K562 (cell line): ENCODE data around the gene RAB5A. TPM values are rescaled to one million over a fixed set of nuclear protein-coding genes. Genes with fewer than 3 reads are reported as not detected.

Source experiments
- CBFA2T2 ChIP-seq: fragments of 450-650 bp; conservative IDR thresholded peaks from 2 replicates; pipeline ENCODE4 v1.6.1; 2017; ENCODE audit warnings: mild to moderate bottlenecking
- CBX2 ChIP-seq: fragments of 200-600 bp; sonication (generic); IDR thresholded peaks from one replicate; pipeline ENCODE4 v1.6.1; 2012; ENCODE audit warnings: mild to moderate bottlenecking, low read length, inconsistent platforms; ENCODE audit not compliant: insufficient read depth, poor library complexity, severe bottlenecking
- CTBP1 ChIP-seq: fragments of 450-650 bp; IDR thresholded peaks from 2 replicates; pipeline ENCODE4 v1.6.1; 2016; ENCODE audit warnings: borderline replicate concordance
- CTCF ChIP-seq, 3 experiments: IDR thresholded peaks in 2 of 3; conservative IDR thresholded peaks in 1 of 3; 2 replicates each; pipeline ENCODE4 v1.5.1; 2011 to 2012; ENCODE audit warnings: low read length in 3 of 3, mild to moderate bottlenecking in 3 of 3, control low read depth in 2 of 3, improper control_type of control experiment in 1 of 3, inconsistent platforms in 1 of 3, low read depth in 1 of 3, mixed read lengths in 1 of 3, moderate library complexity in 1 of 3; ENCODE audit not compliant: insufficient read depth in 2 of 3
- CXXC5 ChIP-seq: fragments of 250-450 bp; sonication (Bioruptor Pico); IDR thresholded peaks from 2 replicates; pipeline ENCODE4 v1.8.0; 2022; ENCODE audit warnings: inconsistent platforms, mild to moderate bottlenecking, moderate library complexity
- EP300 ChIP-seq: IDR thresholded peaks from 2 replicates; pipeline ENCODE4 v1.6.1; 2012; ENCODE audit warnings: low read length, improper control_type of control experiment
- FUS ChIP-seq: fragments of 200-400 bp; formaldehyde crosslinking; optimal IDR thresholded peaks from 2 replicates; pipeline ENCODE3; 2017; ENCODE audit warnings: low read depth, low read length
- NCOA1 ChIP-seq: fragments of 450-650 bp; IDR thresholded peaks from 2 replicates; pipeline ENCODE4 v1.6.1; 2016; ENCODE audit warnings: low read depth
- PYGO2 ChIP-seq: fragments of 450-650 bp; IDR thresholded peaks from 2 replicates; pipeline ENCODE4 v1.6.1; 2016; ENCODE audit warnings: mild to moderate bottlenecking, missing genetic modification characterization, moderate library complexity, missing compliant biosample characterization
- ZNF12 ChIP-seq: sonication (generic); formaldehyde crosslinking; IDR thresholded peaks from 2 replicates; pipeline ENCODE4 v1.4.0; 2020; ENCODE audit warnings: mild to moderate bottlenecking, missing genetic modification reagents
- ZNF134 ChIP-seq: fragments of 250-450 bp; sonication (Bioruptor Pico); conservative IDR thresholded peaks from 2 replicates; pipeline ENCODE4 v1.4.0; 2020
- ZNF318 ChIP-seq, 2 experiments: fragments of 450-650 bp; IDR thresholded peaks; 2 replicates each; pipeline ENCODE4 v1.6.1; 2016; ENCODE audit warnings: mild to moderate bottlenecking in 2 of 2, borderline replicate concordance in 1 of 2, low read depth in 1 of 2, moderate library complexity in 1 of 2
- polyA plus RNA-seq, 8 experiments: library from polyadenylated mRNA; depleted of rRNA in 4 of 8; stranded (reverse) in 5 of 8; unstranded in 3 of 8; fragments of >200 nt; fragmentation: Nextera tagmentation in 2 of 8; fragmentation: Illumina TruSeq in 1 of 8; extraction: Ambion mirVana in 2 of 8; extraction: Trizol in 1 of 8; gene quantifications; 2 replicates each; pipeline versions ENCODE4 v1.2.1 to v1.2.3, GENCODE V29; 2011 to 2014; ENCODE audit warnings: inconsistent platforms in 1 of 8, missing spikeins in 1 of 8
- total RNA-seq, 7 experiments: library from RNA; depleted of rRNA in 6 of 7; stranded (reverse); fragments of >200 nt in 6 of 7; fragmentation: Illumina TruSeq in 2 of 7; extraction: Trizol in 2 of 7; gene quantifications; 2 replicates each; pipeline versions ENCODE4 v1.2.1 to v1.2.3, GENCODE V29; 2011 to 2021; ENCODE audit warnings: low replicate concordance in 1 of 7
- TF ChIP-seq, protein P1 (sequence below), 2 experiments: fragments of 450-650 bp in 1 of 2; IDR thresholded peaks; 2 replicates each; pipeline ENCODE4 v1.6.1; 2011 to 2017; ENCODE audit warnings: low read depth in 2 of 2, antibody characterized with exemption in 1 of 2, borderline replicate concordance in 1 of 2, low read length in 1 of 2, mild to moderate bottlenecking in 1 of 2, mixed read lengths in 1 of 2; ENCODE audit not compliant: control insufficient read depth in 1 of 2

Gene RAB5A
- total and polyA plus RNA-seq, 9 of the 15 experiments (the other 6 are each of a cell fraction or from before 2014, with no cell fraction given), result 28.3 to 64.2 (median 49.0) TPM

DNA sequence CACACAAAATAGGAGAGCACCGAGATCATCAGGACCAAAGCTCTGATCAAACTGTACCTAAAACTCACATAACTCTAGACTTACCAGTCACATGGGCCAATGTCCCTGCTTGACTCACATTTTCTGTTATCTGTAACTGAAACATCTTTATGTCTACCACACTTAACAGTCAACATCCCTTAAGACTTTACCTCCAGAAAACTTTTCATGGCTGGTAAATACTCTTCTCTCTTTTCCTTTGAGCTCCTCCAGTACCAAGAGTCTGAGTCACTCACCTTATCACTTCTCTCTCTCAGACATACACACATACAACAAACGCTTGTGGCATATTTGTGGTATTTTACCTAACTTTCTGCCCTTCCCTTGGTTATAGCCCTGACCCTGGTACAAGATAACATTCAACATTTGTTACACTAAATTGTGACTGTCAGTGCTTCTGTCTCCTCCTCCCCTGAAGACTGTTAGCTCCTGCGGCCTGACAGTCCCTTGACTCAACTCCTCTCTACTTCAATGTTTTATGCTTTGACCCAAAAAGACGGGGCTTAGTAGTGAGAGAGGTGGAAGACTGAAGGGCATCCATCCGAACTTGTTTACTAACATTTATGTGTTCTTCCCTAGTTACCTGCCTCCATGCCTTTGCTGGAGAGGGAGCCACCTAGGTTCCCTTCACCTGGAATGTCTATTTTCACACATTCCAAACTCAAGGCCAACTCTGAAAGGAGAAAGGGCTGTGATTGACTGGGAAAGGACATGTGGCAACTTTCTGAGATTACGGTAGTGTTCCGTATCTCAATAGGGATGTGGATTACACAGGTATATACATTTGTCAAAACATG is 9.2 kb upstream of the RAB5A start (continued):
- TF ChIP-seq, protein P1, sequence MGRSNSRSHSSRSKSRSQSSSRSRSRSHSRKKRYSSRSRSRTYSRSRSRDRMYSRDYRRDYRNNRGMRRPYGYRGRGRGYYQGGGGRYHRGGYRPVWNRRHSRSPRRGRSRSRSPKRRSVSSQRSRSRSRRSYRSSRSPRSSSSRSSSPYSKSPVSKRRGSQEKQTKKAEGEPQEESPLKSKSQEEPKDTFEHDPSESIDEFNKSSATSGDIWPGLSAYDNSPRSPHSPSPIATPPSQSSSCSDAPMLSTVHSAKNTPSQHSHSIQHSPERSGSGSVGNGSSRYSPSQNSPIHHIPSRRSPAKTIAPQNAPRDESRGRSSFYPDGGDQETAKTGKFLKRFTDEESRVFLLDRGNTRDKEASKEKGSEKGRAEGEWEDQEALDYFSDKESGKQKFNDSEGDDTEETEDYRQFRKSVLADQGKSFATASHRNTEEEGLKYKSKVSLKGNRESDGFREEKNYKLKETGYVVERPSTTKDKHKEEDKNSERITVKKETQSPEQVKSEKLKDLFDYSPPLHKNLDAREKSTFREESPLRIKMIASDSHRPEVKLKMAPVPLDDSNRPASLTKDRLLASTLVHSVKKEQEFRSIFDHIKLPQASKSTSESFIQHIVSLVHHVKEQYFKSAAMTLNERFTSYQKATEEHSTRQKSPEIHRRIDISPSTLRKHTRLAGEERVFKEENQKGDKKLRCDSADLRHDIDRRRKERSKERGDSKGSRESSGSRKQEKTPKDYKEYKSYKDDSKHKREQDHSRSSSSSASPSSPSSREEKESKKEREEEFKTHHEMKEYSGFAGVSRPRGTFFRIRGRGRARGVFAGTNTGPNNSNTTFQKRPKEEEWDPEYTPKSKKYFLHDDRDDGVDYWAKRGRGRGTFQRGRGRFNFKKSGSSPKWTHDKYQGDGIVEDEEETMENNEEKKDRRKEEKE (IDR thresholded peaks at IDR 0.05; ENCODE audit: borderline replicate concordance in 1 of 2, control insufficient read depth in 1 of 2, low read depth in 2 of 2, low read length in 1 of 2), result peak in 1 of 2 experiments; percentile 78; a peak in 1 of 4 replicates
- TF ChIP-seq ZNF134 (CRISPR knock-in tag) (no peak), CXXC5 (CRISPR knock-in tag) (peak; percentile 39; the same call in 1 of the 2 replicates), CBX2 (no peak), CTCF (IDR thresholded peaks at IDR 0.05 in 2 of 3, conservative IDR thresholded peaks at IDR 0.05 in 1 of 3; ENCODE audit: insufficient read depth in 2 of 3, low read depth in 1 of 3, low read length in 3 of 3) (no peak), FUS (no peak), ZNF318 (IDR thresholded peaks at IDR 0.05; ENCODE audit: borderline replicate concordance in 1 of 2, low read depth in 1 of 2) (no peak), ZNF12 (CRISPR knock-in tag) (no peak), PYGO2 (tag) (no peak), NCOA1 (no peak), CTBP1 (peak; percentile 86), CBFA2T2 (peak; percentile 78), EP300 (peak; percentile 75; the same call in 1 of the 2 replicates)
